NCI-H2171 treated with DMSO at 0.1 percent for 48 hours (cell line): ENCODE data around the gene OR4D6.
A peak's percentile ranks its signal among the peaks of the same experiment; 100 is the strongest.
"Not testable (repeated sequence)": the region's sequence is repeated elsewhere in the genome, so short reads cannot be mapped to it uniquely, and the experiment has no call there.

Source experiments
- DNase-seq: peaks from one replicate; lab custom pipeline; 2025; lab: John Stamatoyannopoulos, UW

Gene OR4D6

GRCh38 chr11:59456661-59457060 is at the start of gene OR4D6:
Gene OR4D6, plus strand, starts transcription at chr11:59456961. Its CDS starts 0 bp downstream, at chr11:59456961.
- no peak for DNase-seq

GRCh38 chr11:59413646-59414045 is 43.1 kb upstream of the OR4D6 start:
- no peak for DNase-seq

GRCh38 chr11:59415111-59415510 is 41.6 kb upstream of the OR4D6 start:
- no peak for DNase-seq

GRCh38 chr11:59416613-59417012 is 40.1 kb upstream of the OR4D6 start:
- no peak for DNase-seq

- DNase-seq, result peak; percentile 59
Measured at GRCh38 chr11:59417023-59417422, 39.7 kb upstream of the OR4D6 start.

- DNase-seq, result peak; percentile 65
Measured at GRCh38 chr11:59418156-59418555, 38.6 kb upstream of the OR4D6 start.

- DNase-seq, result no peak
Measured at GRCh38 chr11:59423835-59424234, 32.9 kb upstream of the OR4D6 start.

- no peak for DNase-seq
Measured at GRCh38 chr11:59425131-59425530, 31.6 kb upstream of the OR4D6 start.

- DNase-seq, result no peak
Measured at GRCh38 chr11:59426361-59427067, 30.2 kb upstream of the OR4D6 start, which contains the start of gene OR5A2. Gene OR5A2, minus strand, starts transcription at chr11:59426413. Its CDS starts 3,460 bp downstream, at chr11:59422953.

GRCh38 chr11:59427068-59427382 is 29.7 kb upstream of the OR4D6 start:
- DNase-seq, result no peak

- DNase-seq, result peak; percentile 44
Measured at GRCh38 chr11:59429924-59430516, 26.7 kb upstream of the OR4D6 start.

- DNase-seq, result no peak
Measured at GRCh38 chr11:59436169-59436568, 20.6 kb upstream of the OR4D6 start, which contains the start of gene OR5A1. Gene OR5A1, plus strand, starts transcription at chr11:59436469. Its CDS starts 6,700 bp downstream, at chr11:59443169.

- peak; percentile 91 for DNase-seq
Measured at GRCh38 chr11:59437770-59438169, 19.0 kb upstream of the OR4D6 start.

GRCh38 chr11:59445624-59446023 is 11.1 kb upstream of the OR4D6 start:
- not testable (repeated sequence) for DNase-seq

GRCh38 chr11:59448484-59448883 is 8.3 kb upstream of the OR4D6 start:
- no peak for DNase-seq

- DNase-seq, result no peak
Measured at GRCh38 chr11:59459916-59460315, 3.2 kb downstream of the OR4D6 start.

- peak; percentile 30 for DNase-seq
Measured at GRCh38 chr11:59463190-59463641, 6.5 kb downstream of the OR4D6 start.

GRCh38 chr11:59473015-59473414 is 16.3 kb downstream of the OR4D6 start, which contains the start of gene OR4D10:
Gene OR4D10, plus strand, starts transcription at chr11:59473315. Its CDS starts 4,115 bp downstream, at chr11:59477430.
- no peak for DNase-seq

- no peak for DNase-seq
Measured at GRCh38 chr11:59475176-59475575, 18.4 kb downstream of the OR4D6 start.

GRCh38 chr11:59479906-59480305 is 23.1 kb downstream of the OR4D6 start:
- DNase-seq, result no peak

- no peak for DNase-seq
Measured at GRCh38 chr11:59480359-59480758, 23.6 kb downstream of the OR4D6 start.

- DNase-seq, result no peak
Measured at GRCh38 chr11:59501931-59502330, 45.2 kb downstream of the OR4D6 start.

GRCh38 chr11:59503276-59503675 is 46.5 kb downstream of the OR4D6 start, which contains the start of gene OR4D11:
Gene OR4D11, plus strand, starts transcription at chr11:59503576. Its CDS starts 0 bp downstream, at chr11:59503576.
- DNase-seq, result no peak
